RWPE2 (cell line): ENCODE measurements around the gene GLS.
A peak's percentile ranks its signal among the peaks of the same experiment; 100 is the strongest.

Experiments used
- ATAC-seq: fragments of 200-7000 bp; cut with Tn5 transposase; 3 replicates; pipeline ENCODE4 v1.9.1; 2021; ENCODE audit warnings: low read depth
- DNase-seq: peaks from one replicate; pipeline ENCODE4 v3.0.0-alpha.2; 2020; ENCODE audit warnings: low spot score
- H3K27ac ChIP-seq: fragments of 450-650 bp; 2 replicates; pipeline ENCODE4 v1.5.1; 2017; ENCODE audit warnings: mild to moderate bottlenecking; ENCODE audit not compliant: poor library complexity, severe bottlenecking
- H3K27me3 ChIP-seq: fragments of 250-450 bp; sonication (Bioruptor Pico); 2 replicates; pipeline ENCODE4 v1.5.1; 2021; ENCODE audit warnings: mild to moderate bottlenecking, moderate library complexity; ENCODE audit not compliant: insufficient read depth, poor library complexity, severe bottlenecking
- H3K36me3 ChIP-seq: fragments of 250-450 bp; sonication (Bioruptor Pico); 2 replicates; pipeline ENCODE4 v1.5.1; 2020; ENCODE audit warnings: low read depth, mild to moderate bottlenecking, moderate library complexity
- H3K4me1 ChIP-seq: fragments of 250-450 bp; sonication (Bioruptor Pico); 2 replicates; pipeline ENCODE4 v1.5.1; 2021; ENCODE audit warnings: mild to moderate bottlenecking, moderate library complexity; ENCODE audit not compliant: insufficient read depth, poor library complexity, severe bottlenecking
- H3K4me3 ChIP-seq: fragments of 250-450 bp; sonication (Bioruptor Pico); 2 replicates; pipeline ENCODE4 v1.5.1; 2021; ENCODE audit warnings: mild to moderate bottlenecking, moderate library complexity; ENCODE audit not compliant: severe bottlenecking
- H3K9me3 ChIP-seq: fragments of 250-450 bp; sonication (Bioruptor Pico); 2 replicates; pipeline ENCODE4 v1.5.1; 2021; ENCODE audit warnings: mild to moderate bottlenecking, moderate library complexity; ENCODE audit not compliant: severe bottlenecking
- CTCF ChIP-seq: fragments of 450-650 bp; IDR thresholded peaks from one replicate; pipeline ENCODE4 v1.5.1; 2017; ENCODE audit warnings: mild to moderate bottlenecking, moderate library complexity; ENCODE audit not compliant: poor library complexity, severe bottlenecking

The GLS gene

GRCh38 chr2:190862571-190862991, 18.0 kb upstream of the GLS start:
- no peaks in the 10 kb centered on the region for H3K9me3 ChIP-seq
- peaks cover 14% of the 10 kb centered on the region for H3K4me1 ChIP-seq
- H3K27me3 ChIP-seq, result no peaks in the 10 kb centered on the region
- peak overlapping the region; percentile 75 for H3K27ac ChIP-seq
- no peaks in the 10 kb centered on the region for H3K36me3 ChIP-seq
- no peak overlapping the region for H3K4me3 ChIP-seq
- peak; percentile 71 for ATAC-seq
- DNase-seq, result no peak
- no peak for TF ChIP-seq CTCF

- no peak for DNase-seq
- no peak overlapping the region for H3K27ac ChIP-seq
- no peak overlapping the region for H3K4me3 ChIP-seq
- H3K27me3 ChIP-seq, result no peaks in the 10 kb centered on the region
- no peaks in the 10 kb centered on the region for H3K36me3 ChIP-seq
- no peak for ATAC-seq
- no peaks in the 10 kb centered on the region for H3K9me3 ChIP-seq
- H3K4me1 ChIP-seq, result peaks cover 13% of the 10 kb centered on the region
- no peak for TF ChIP-seq CTCF
Measured at GRCh38 chr2:190863946-190864345, 16.7 kb upstream of the GLS start.

GRCh38 chr2:190864375-190864774, 16.2 kb upstream of the GLS start:
- no peak for DNase-seq
- no peak overlapping the region for H3K4me3 ChIP-seq
- H3K36me3 ChIP-seq, result no peaks in the 10 kb centered on the region
- H3K27ac ChIP-seq, result no peak overlapping the region
- peaks cover 9% of the 10 kb centered on the region for H3K4me1 ChIP-seq
- no peaks in the 10 kb centered on the region for H3K27me3 ChIP-seq
- TF ChIP-seq CTCF, result no peak
- H3K9me3 ChIP-seq, result no peaks in the 10 kb centered on the region
- no peak for ATAC-seq

DNA sequence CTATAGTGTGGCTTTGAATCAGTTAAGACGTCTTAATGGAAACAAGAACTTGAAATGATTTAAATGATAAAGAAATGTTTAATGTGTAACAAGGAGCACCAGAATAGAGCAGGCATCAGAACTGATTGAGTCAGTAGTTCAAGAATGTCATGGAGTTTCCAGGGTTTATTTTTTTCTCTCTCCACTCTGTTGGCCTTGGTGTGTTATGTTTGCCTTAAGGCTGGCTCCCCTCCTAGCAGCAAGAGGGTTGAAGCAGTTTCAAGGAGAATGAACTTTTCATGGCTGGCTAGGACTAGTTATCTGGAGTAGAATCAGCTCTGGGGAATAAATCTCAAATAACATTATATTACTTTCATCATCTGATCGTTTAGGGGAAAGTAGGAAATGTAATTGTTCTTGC, 13.4 kb upstream of the GLS start:
- no peak for TF ChIP-seq CTCF
- no peak overlapping the region for H3K4me3 ChIP-seq
- DNase-seq, result no peak

DNA sequence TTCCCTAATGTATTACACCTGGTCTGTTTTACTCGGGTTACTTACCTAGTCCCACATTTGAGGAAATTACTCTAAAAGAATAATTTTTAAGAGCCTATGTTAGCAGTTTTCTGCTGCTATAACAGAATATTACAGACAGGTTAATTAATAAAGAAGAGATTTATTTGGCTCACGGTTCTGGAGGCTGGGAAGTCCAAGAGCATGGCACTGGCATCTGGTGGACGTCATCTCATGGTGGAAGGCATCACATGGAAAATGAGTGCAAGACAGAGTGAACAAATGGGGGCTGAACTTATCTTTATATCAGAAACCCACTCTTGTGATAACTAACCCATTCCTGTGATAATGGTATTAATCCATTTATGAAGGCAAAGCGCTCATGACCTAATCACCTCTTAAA, 12.8 kb upstream of the GLS start:
- no peak for TF ChIP-seq CTCF
- Histone ChIP-seq H3K4me3 (no peak overlapping the region), H3K27ac (no peak overlapping the region), H3K4me1 (no peaks in the 10 kb centered on the region), H3K27me3 (no peaks in the 10 kb centered on the region), H3K9me3 (no peaks in the 10 kb centered on the region), H3K36me3 (no peaks in the 10 kb centered on the region)
- DNase-seq (no peak), ATAC-seq (no peak)

More for the DNA sequence above, 13.4 kb upstream of the GLS start:
- Histone ChIP-seq H3K27me3 (no peaks in the 10 kb centered on the region), H3K36me3 (no peaks in the 10 kb centered on the region), H3K27ac (no peak overlapping the region), H3K4me1 (no peaks in the 10 kb centered on the region), H3K9me3 (no peaks in the 10 kb centered on the region)
- no peak for ATAC-seq
